Smooth muscle cell (in vitro differentiated cells): ENCODE measurements around the gene NRP1. TPM values are rescaled to one million over a fixed set of nuclear protein-coding genes. Genes with fewer than 3 reads are reported as not detected.
A peak's percentile ranks its signal among the peaks of the same experiment; 100 is the strongest.

Source experiments
- DNase-seq: peaks from one replicate; lab custom pipeline; 2025; ENCODE audit not compliant: unreplicated experiment; lab: John Stamatoyannopoulos, UW
- H2AFZ ChIP-seq: fragments of 200-600 bp; sonication (generic); 2 replicates; pipeline ENCODE4 v1.6.0; 2016; ENCODE audit warnings: antibody characterized with exemption, low read depth, mild to moderate bottlenecking
- H3F3A ChIP-seq: fragments of 200-600 bp; sonication (generic); 2 replicates; pipeline ENCODE4 v1.6.0; 2017; ENCODE audit warnings: antibody characterized with exemption, low read depth
- H3K27ac ChIP-seq: fragments of 200-600 bp; sonication (generic); 2 replicates; pipeline ENCODE4 v1.5.1; 2016; ENCODE audit warnings: low read depth, mild to moderate bottlenecking
- H3K27me3 ChIP-seq: fragments of 200-600 bp; sonication (generic); 2 replicates; pipeline ENCODE4 v1.6.1; 2016; ENCODE audit warnings: low read depth, mild to moderate bottlenecking
- H3K36me3 ChIP-seq: fragments of 200-600 bp; sonication (generic); 2 replicates; pipeline ENCODE4 v1.5.1; 2016; ENCODE audit warnings: low read depth
- H3K4me1 ChIP-seq: fragments of 200-600 bp; sonication (generic); 2 replicates; pipeline ENCODE4 v1.5.1; 2016; ENCODE audit warnings: low read depth
- H3K4me2 ChIP-seq: fragments of 200-600 bp; sonication (generic); 2 replicates; pipeline ENCODE4 v1.6.0; 2016; ENCODE audit warnings: mild to moderate bottlenecking
- H3K4me3 ChIP-seq: fragments of 200-600 bp; sonication (generic); 2 replicates; pipeline ENCODE4 v1.5.1; 2016; ENCODE audit warnings: mild to moderate bottlenecking
- H3K79me2 ChIP-seq: fragments of 200-600 bp; sonication (generic); 2 replicates; pipeline ENCODE4 v1.6.0; 2016; ENCODE audit warnings: low read depth, mild to moderate bottlenecking
- H3K9ac ChIP-seq: fragments of 200-600 bp; sonication (generic); 2 replicates; pipeline ENCODE4 v1.6.0; 2016; ENCODE audit warnings: low read depth
- H3K9me3 ChIP-seq: fragments of 200-600 bp; sonication (generic); replicated peaks from 2 replicates; pipeline ENCODE4 v1.5.1; 2016; ENCODE audit warnings: low read depth
- H4K20me1 ChIP-seq: fragments of 200-600 bp; sonication (generic); 2 replicates; pipeline ENCODE4 v1.6.0; 2016; ENCODE audit warnings: low read depth
- WGBS: methylation state at CpG from one replicate; pipeline ENCODE4 v1.1.7; 2016; ENCODE audit warnings: low lambda C conversion rate; 5-methylcytosine and 5-hydroxymethylcytosine counted together
- polyA plus RNA-seq: library from polyadenylated mRNA; unstranded; fragments of >200 nt; fragmentation: Nextera tagmentation; extraction: Ambion mirVana; gene quantifications from 2 replicates; pipeline ENCODE4 v1.2.1, GENCODE V29; 2016
- total RNA-seq: library from RNA; depleted of rRNA; stranded (reverse); fragments of >200 nt; gene quantifications from 2 replicates; pipeline ENCODE4 v1.2.3, GENCODE V29; 2014
- TF ChIP-seq, protein P1 (sequence below): fragments of 200-600 bp; sonication (generic); IDR thresholded peaks from 2 replicates; pipeline ENCODE4 v1.5.1; 2017; ENCODE audit warnings: borderline replicate concordance, mild to moderate bottlenecking, antibody characterized with exemption; ENCODE audit not compliant: insufficient read depth, poor library complexity, severe bottlenecking

Gene NRP1
- total and polyA plus RNA-seq, 2 experiments from 2014 or later = 74.8 to 80.4 TPM

DNA sequence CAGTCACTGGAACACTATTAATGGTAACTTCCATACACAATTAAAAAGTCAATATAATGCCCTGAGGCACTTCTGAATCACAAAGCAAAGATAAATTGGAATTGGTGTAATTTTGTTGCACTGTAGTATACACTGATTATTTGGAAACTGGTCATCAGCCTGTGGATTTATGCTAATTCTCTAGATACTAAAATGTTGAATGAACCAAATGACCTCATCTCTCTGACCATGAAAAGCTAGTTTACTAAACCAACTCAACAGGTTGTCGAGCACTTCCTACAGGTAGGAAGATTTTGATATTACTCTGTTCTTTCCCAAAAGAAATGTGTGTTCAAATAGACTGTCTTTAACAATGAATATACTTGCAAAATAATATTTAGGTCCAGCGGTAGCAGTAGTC, 5.3 kb downstream of the NRP1 start:
- 92% methylated on average over 2 of the region's 2 CpGs for WGBS
- H3F3A ChIP-seq = peaks cover 7% of the 10 kb centered on the region
- H3K9ac ChIP-seq = no peak overlapping the region
- H3K4me3 ChIP-seq = no peak overlapping the region
- H3K4me2 ChIP-seq = no peak overlapping the region
- no peak overlapping the region for H3K27ac ChIP-seq
- peaks cover 8% of the 10 kb centered on the region for H3K36me3 ChIP-seq
- DNase-seq = no peak
- H3K79me2 ChIP-seq = peaks cover 100% of the 10 kb centered on the region
- no peaks in the 10 kb centered on the region for H3K9me3 ChIP-seq
- H4K20me1 ChIP-seq = no peaks in the 10 kb centered on the region
- H3K27me3 ChIP-seq = no peaks in the 10 kb centered on the region
- TF ChIP-seq, protein P1, sequence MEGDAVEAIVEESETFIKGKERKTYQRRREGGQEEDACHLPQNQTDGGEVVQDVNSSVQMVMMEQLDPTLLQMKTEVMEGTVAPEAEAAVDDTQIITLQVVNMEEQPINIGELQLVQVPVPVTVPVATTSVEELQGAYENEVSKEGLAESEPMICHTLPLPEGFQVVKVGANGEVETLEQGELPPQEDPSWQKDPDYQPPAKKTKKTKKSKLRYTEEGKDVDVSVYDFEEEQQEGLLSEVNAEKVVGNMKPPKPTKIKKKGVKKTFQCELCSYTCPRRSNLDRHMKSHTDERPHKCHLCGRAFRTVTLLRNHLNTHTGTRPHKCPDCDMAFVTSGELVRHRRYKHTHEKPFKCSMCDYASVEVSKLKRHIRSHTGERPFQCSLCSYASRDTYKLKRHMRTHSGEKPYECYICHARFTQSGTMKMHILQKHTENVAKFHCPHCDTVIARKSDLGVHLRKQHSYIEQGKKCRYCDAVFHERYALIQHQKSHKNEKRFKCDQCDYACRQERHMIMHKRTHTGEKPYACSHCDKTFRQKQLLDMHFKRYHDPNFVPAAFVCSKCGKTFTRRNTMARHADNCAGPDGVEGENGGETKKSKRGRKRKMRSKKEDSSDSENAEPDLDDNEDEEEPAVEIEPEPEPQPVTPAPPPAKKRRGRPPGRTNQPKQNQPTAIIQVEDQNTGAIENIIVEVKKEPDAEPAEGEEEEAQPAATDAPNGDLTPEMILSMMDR = no peak
- no peak overlapping the region for H2AFZ ChIP-seq
- peaks cover 17% of the 10 kb centered on the region for H3K4me1 ChIP-seq

DNA sequence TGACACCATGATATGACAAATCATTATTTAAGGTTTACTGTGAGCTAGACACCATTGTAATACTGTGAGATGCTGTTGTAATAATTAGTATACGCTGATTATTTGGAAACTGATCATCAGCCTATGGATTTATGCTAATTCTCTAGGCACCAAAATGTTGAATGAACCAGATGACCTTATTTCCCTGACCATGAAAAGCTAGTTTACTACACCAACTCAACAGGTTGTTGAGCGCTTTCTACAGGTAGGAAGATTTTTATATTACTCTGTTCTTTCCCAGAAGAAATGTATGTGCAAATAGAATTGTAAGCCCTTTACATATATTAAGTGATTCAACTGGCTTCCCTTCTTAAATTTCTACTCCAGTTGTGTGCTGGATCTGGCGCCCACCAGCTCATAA, 6.2 kb downstream of the NRP1 start:
- DNase-seq = no peak
- peak overlapping the region; percentile 18 for H3K27ac ChIP-seq
- no peak overlapping the region for H3K9ac ChIP-seq
- H3K36me3 ChIP-seq = peaks cover 8% of the 10 kb centered on the region
- no peaks in the 10 kb centered on the region for H3K9me3 ChIP-seq
- TF ChIP-seq, protein P1 = no peak
- H3K4me3 ChIP-seq = no peak overlapping the region
- peaks cover 100% of the 10 kb centered on the region for H3K79me2 ChIP-seq
- H3K4me2 ChIP-seq = peak overlapping the region; percentile 35
- H3K27me3 ChIP-seq = no peaks in the 10 kb centered on the region
- no peak overlapping the region for H2AFZ ChIP-seq
- peaks cover 17% of the 10 kb centered on the region for H3K4me1 ChIP-seq
- H4K20me1 ChIP-seq = no peaks in the 10 kb centered on the region
- H3F3A ChIP-seq = peaks cover 7% of the 10 kb centered on the region
- 96% methylated on average over 3 of the region's 3 CpGs for WGBS

DNA sequence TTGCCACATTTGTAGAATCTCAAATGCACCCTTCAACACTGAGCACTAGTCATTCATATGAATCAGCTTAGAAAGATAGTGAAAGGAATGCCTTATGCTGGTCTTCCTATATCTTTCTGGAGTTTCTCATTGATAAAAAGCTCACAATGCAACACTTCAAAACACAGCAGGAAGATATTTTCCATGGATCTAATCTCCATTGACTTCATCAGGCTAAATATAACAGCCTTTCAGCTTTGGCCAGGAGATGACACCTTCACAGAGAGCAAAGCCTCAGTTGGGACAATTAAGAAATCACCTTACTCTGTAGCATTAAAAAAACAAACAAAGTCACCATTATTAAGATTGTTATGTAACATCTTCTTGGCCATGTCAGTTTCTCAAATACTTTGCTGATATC, 6.7 kb downstream of the NRP1 start:
- H3K4me3 ChIP-seq = no peak overlapping the region
- H3K9ac ChIP-seq = no peak overlapping the region
- H3F3A ChIP-seq = peaks cover 7% of the 10 kb centered on the region
- H4K20me1 ChIP-seq = no peaks in the 10 kb centered on the region
- peak overlapping the region; percentile 18 for H3K27ac ChIP-seq
- H3K4me2 ChIP-seq = peak overlapping the region; percentile 54
- no peaks in the 10 kb centered on the region for H3K27me3 ChIP-seq
- H3K36me3 ChIP-seq = peaks cover 8% of the 10 kb centered on the region
- peaks cover 17% of the 10 kb centered on the region for H3K4me1 ChIP-seq
- peaks cover 100% of the 10 kb centered on the region for H3K79me2 ChIP-seq
- no peak overlapping the region for H2AFZ ChIP-seq
- no peaks in the 10 kb centered on the region for H3K9me3 ChIP-seq
- no peak for DNase-seq
- TF ChIP-seq, protein P1 = peak; percentile 27

DNA sequence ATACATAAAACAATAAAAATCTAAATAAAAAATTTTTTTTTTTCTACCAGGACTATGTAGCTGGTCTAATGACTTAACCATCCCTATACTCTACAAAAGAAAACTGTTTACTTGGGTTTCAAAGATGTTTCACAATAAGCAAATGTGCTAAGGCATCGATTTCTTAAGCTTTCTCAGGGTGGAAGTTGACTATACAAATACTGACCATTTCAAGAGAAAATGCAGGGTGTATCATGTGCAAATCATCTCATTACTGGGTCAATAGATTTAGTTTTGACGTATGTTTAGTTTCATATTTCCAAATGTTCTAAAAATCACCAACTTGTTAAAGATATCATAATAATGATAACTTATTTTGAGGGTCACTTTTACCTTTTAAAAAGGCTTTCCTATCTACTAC, 7.5 kb downstream of the NRP1 start:
- Histone ChIP-seq H4K20me1 (no peaks in the 10 kb centered on the region), H3K4me3 (no peak overlapping the region), H3K79me2 (peaks cover 100% of the 10 kb centered on the region), H3K9ac (no peak overlapping the region), H2AFZ (no peak overlapping the region), H3K27me3 (no peaks in the 10 kb centered on the region), H3K4me2 (peak overlapping the region; percentile 54), H3K4me1 (peaks cover 13% of the 10 kb centered on the region), H3K36me3 (peaks cover 8% of the 10 kb centered on the region), H3K9me3 (no peaks in the 10 kb centered on the region), H3K27ac (peak overlapping the region; percentile 18), H3F3A (peaks cover 7% of the 10 kb centered on the region)
- DNase-seq = no peak
- TF ChIP-seq, protein P1 = no peak
- WGBS = 76% methylated on average over 2 of the region's 2 CpGs
